Stimulated activated CD8-positive, alpha-beta memory T cell treated with anti-CD3 and anti-CD28 coated beads, Interleukin-2, amount 100 ng/mL, for 48 hours (primary cell): ENCODE data around the gene AGBL4.

Experiments
- DNase-seq, 2 donors: peaks; one replicate each; pipeline ENCODE4 v3.0.0-alpha.2; 2020; ENCODE audit warnings: low read depth in 2 of 2

AGBL4 gene

GRCh38 chr1:48767975-48768510, 1255.7 kb downstream of the AGBL4 start:
- no peak for DNase-seq

GRCh38 chr1:48765335-48765734, 1258.4 kb downstream of the AGBL4 start:
- no peak for DNase-seq

DNA sequence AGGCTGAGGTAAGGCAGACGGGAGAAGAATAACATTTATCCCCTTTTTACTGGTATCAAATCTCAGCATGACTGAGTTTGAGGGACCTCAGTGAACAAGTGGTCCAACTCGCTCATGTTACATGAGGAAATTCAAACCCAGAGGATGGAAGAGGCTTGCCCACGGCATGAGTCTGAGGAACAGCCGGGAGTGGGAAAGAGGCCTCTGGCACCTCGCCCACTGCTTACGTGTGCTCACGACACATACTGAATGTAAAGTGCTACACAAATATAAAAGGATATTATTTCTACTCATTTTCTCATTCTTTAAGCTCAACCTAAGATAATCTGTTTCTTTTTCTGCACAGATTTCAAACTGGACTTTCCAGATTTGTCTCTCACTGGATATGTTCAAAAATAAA, 1261.8 kb downstream of the AGBL4 start:
- no peak for DNase-seq

- no peak for DNase-seq
Observed at GRCh38 chr1:48761411-48761810, 1262.3 kb downstream of the AGBL4 start.

GRCh38 chr1:48760857-48761256, 1262.9 kb downstream of the AGBL4 start:
- no peak for DNase-seq

DNA sequence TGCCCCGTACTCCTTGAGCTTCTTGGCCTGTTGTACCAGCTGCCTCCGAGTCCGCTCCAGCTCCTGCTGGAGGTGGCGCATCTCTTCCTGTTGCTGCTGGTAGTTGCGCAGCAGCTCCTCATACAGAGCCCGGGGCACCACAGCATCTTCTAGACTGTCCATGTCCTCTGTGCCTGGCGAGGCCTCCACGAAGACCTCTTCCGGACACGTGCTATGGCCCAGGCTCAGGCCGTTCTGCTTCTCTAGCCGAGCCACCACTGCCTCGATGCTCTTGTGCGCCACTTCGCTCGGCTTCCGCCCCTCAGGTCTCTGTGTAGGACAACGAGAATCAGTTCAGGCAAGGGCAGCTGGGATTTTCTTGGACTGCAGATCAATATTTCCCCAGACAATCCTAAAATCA, 1264.8 kb downstream of the AGBL4 start:
- no peak for DNase-seq

DNA sequence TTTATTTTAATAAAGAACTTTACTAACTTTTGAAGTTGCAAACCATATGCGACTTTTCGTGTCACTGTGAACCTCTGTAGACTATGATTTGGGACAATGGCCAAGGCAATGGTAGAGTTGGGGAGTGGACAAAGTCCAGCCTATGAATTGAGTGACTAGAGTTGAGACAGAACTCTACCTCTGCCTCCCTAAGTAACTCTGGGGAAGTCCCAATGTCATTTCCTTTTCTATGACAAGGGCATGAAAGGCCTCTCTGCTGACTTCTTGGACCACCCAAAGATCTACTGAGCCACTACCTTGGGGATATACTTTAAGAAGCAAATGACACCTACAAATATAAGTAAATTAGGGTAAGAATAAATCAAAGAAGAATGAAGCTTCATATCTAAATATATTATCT, 1266.4 kb downstream of the AGBL4 start:
- no peak for DNase-seq

DNA sequence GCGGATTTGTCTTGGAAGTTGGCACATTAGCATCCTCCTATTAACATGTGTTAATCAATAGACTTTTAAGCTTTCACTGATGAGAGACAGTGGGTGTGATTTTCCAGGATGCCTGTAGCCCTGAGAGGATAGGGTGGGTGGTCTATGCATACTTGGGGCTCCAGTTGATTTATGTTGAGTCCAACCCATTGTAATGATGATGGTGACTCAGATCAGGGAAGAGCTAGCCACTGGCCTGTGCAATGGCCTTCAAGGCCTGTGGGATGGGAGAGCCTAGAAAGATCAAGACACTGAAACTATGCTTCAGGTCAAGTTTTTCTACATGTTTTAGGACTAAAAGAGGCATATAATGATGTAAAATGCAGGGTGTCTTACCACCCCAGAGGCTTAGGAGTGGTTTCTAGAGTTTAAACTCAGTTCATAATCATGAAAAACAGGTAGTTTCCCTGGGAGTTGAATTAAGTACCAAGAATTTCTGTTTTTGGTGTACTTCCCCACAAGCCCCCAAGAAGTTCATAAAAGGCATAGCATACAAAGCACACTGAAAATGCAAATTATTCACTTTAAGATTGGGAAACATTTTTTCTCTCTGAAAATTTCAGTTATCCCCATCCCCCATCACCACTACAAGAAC, 1267.0 kb downstream of the AGBL4 start:
- DNase-seq: no peak

- no peak for DNase-seq
Observed at GRCh38 chr1:48753293-48753692, 1270.5 kb downstream of the AGBL4 start.

DNA sequence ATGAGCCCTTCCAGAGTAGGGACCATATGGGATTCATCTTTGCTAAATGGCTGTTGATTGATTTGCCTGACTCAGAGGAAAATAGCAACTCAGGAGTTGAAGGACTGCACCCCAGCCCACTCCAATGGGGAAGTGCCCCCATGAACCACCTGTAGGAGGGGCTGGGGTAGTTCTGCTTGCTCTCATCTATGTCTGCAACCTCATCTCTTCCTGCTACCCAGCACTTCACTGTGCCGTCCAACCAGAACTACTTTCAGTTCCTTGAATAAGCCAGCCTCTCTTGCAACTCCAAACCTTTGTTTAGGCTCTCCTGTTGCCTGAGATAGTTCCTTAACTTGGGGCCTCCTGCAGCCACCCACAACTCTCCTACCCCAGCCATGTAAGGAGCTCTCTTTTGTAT, 1273.6 kb downstream of the AGBL4 start:
- no peak for DNase-seq

GRCh38 chr1:48749068-48749467, 1274.7 kb downstream of the AGBL4 start:
- DNase-seq: no peak

- DNase-seq: no peak
Observed at GRCh38 chr1:48746906-48747305, 1276.8 kb downstream of the AGBL4 start.

GRCh38 chr1:48744032-48744431, 1279.7 kb downstream of the AGBL4 start:
- no peak for DNase-seq

GRCh38 chr1:48743480-48743879, 1280.3 kb downstream of the AGBL4 start:
- DNase-seq: no peak

DNA sequence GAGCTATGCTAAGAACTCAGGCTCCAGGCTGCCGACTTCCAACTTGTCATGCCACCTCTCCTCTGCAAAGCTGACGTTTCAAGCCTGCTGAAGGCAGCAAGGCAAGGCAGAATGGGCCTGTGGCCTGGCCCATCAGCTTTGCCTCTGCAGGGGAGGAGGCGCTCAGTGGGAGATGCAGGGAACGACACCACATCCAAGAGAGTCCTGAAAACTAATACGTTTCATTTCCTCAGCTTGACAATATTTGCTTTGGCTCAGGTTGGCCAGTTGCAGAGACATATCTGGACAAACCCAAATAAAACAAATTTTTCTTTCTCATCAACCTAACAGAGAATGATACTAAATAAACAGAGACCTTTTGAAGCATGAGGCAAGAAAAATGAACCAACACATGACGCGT, 1282.4 kb downstream of the AGBL4 start:
- DNase-seq: no peak

DNA sequence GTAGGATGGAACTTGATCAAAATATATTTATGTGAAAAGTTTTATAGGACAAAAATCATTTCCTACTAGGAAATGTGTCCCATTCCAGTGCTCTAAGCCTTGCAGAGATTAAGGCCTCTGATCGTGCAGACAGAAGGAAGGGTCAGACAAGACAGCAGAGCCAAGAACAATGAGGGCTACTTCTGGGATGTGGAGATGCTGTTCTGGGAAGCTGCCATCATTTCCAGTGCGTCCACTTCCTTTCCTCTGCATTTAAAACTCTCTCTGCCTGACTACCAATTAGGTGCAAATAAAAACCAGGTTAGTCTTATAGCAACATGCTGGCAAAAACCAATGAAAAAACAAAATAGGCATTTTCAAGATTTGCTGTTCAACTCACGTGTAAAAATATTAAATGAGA, 1283.1 kb downstream of the AGBL4 start:
- no peak for DNase-seq

- DNase-seq: no peak
Observed at GRCh38 chr1:48739091-48739490, 1284.7 kb downstream of the AGBL4 start.

DNA sequence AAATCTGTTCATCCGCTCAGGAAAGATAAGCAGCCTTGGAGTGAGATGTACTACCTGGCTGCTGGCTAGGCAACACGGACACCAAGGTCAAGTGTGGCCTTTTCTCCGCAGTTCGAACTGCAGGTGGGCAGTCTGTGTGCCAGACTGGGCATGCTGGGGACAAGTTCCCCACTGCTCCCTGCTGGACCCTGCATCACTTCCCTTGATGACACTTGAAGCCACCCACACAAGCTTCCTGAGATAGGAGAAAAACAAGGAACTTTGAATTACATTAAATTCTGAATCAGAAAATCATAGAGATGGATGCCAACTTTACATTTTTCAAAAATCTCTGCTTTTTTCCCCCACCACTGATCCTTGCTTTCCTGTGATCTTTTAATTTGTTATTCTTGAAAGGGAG, 1285.4 kb downstream of the AGBL4 start:
- no peak for DNase-seq

- no peak for DNase-seq
Observed at GRCh38 chr1:48735796-48736195, 1288.0 kb downstream of the AGBL4 start.

DNA sequence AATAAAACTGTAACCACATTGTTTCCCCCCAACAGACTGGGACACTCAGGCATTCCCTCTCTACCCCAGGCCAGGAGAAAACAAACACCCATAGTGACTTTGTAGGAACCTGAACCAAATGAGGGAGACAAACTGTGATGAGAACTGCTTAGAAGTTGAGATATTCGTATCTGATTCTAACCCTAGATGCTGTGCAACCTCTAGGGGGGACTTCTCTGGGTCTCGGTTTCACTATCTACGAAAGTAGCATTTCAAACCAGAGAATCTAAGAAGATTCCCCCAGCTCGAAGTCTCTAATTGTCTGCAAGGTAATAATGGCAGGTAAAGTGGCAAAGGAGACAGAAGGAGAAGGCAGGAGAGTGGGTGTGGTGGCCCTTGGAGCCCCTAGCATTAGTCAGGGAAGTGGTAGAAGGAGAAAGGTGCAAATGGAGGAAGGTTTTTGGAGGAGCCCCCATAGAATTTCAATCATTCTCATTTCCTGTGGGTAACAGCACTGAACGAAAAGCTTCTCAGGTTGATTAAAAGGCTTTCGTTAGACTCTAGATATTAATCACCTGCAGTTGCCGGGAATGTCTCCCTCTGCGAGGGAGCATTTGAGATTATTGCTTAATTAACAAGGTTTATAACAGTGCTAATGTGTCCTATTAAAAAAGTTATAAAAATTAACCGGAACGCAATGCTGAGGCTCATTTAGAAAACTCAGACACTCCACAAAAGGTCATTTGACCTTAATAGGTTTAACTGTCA, 1293.4 kb downstream of the AGBL4 start:
- no peak for DNase-seq

GRCh38 chr1:48728584-48728983, 1295.2 kb downstream of the AGBL4 start:
- no peak for DNase-seq

DNA sequence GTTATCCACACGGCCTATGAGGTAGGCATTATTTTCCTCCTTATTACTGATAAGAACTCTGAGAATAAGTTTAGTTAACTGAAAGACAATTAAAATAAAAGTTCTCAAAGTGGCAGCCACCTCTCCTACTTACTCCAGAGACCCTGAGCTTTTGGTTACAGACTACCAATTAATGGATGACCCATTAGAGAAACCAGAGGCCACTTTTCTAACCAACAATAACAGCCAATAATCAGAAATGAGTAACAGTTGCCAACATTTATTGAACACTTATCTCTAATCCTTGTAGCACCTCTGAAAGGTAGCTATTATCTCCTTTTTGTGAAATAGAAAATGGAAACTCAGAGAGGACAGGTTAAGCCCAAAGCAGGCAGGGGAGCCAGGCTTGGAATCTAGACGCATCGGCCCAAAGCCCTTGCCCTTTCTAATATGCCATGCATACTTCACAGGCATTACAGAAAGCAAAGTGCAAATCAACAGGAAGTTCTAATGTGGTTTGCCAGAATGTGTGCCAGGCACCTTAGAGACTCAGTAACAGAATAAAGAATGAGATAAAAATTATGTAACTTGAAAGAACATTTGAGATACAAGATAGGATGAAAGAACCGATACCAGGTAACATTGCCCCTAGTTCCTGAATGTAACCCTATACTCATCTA, 1297.1 kb downstream of the AGBL4 start:
- DNase-seq: no peak

DNA sequence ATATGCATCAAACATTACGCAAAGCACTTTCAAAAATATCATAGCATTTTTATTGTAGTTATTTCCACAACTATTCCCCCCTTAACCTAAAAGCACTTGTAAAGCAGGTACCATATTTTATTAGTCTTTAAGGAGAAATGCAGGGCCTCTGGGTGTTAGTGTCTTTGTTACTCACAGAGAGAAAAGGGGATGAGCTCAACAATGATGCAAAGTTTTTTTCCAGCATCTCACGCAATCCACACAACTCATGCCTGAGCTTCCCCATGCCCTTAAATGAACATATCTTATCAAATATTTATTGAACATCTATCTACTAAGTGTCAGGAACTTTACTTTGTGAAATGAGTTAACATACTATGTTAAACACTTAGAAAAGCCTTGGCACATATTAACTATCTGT, 1297.6 kb downstream of the AGBL4 start:
- no peak for DNase-seq
